ENCODE measurements around the gene PBX2. TPM values are rescaled to one million over a fixed set of nuclear protein-coding genes. Genes with fewer than 3 reads are reported as not detected.
"Not testable (repeated sequence)": the region's sequence is repeated elsewhere in the genome, so short reads cannot be mapped to it uniquely, and the experiment has no call there.

The PBX2 gene
- total RNA-seq, 1 donor from 2014 or later, result 18.1 TPM

DNA sequence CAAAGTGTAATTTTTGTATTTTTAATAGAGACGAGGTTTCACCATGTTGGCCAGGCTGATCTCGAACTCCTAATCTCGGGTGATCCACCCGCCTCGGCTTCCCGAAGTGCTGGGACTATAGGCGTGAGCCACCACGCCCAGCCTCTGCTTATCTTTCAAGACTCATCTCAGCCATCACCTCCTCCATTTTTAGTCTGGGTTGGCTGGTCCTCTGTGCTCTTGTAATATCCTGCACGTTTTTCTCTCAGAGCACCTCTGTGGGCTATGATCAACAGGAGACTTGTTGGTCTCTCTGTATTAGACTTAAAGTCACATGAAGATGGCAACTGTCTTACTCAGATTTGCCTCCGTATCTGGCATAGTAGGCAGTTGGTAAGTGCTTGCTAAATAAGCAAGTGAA, 26.3 kb upstream of the PBX2 start:
- H3K4me3 ChIP-seq, result no peak overlapping the region
- intact Hi-C loops (cut with DNase I), result no loop called here
- DNase-seq (ENCODE audit: low spot score in 2 of 2), result no peak
- no peaks in the 10 kb centered on the region for H3K4me1 ChIP-seq
- TF ChIP-seq, protein P1, sequence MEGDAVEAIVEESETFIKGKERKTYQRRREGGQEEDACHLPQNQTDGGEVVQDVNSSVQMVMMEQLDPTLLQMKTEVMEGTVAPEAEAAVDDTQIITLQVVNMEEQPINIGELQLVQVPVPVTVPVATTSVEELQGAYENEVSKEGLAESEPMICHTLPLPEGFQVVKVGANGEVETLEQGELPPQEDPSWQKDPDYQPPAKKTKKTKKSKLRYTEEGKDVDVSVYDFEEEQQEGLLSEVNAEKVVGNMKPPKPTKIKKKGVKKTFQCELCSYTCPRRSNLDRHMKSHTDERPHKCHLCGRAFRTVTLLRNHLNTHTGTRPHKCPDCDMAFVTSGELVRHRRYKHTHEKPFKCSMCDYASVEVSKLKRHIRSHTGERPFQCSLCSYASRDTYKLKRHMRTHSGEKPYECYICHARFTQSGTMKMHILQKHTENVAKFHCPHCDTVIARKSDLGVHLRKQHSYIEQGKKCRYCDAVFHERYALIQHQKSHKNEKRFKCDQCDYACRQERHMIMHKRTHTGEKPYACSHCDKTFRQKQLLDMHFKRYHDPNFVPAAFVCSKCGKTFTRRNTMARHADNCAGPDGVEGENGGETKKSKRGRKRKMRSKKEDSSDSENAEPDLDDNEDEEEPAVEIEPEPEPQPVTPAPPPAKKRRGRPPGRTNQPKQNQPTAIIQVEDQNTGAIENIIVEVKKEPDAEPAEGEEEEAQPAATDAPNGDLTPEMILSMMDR (IDR thresholded peaks at IDR 0.05), result no peak
- H3K27ac ChIP-seq, result no peak overlapping the region
- H3K27me3 ChIP-seq, result no peaks in the 10 kb centered on the region
- H3K9me3 ChIP-seq, result no peaks in the 10 kb centered on the region
- no peaks in the 10 kb centered on the region for H3K36me3 ChIP-seq

DNA sequence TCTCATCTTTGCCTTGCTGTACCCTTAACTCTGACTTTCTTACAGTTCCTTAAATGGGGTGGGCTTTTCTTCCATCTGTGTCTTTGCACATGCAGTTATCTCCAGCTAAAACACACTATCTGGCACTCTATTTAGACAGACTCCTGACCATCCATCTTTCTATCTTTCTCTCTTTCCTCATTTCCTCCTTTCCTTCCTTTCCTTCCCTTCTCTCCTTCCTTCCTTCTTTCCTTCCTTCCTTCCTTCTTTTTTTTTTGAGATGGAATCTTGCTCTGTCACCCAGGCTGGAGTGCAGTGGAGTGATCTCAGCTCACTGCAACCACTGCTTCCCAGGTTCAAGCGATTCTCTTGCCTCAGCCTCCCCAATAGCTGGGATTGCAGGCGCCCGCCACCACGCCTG, 25.6 kb upstream of the PBX2 start:
- H3K27ac ChIP-seq, result no peak overlapping the region
- no peaks in the 10 kb centered on the region for H3K36me3 ChIP-seq
- H3K4me1 ChIP-seq, result no peaks in the 10 kb centered on the region
- no peaks in the 10 kb centered on the region for H3K27me3 ChIP-seq
- intact Hi-C loops (cut with DNase I), result no loop called here
- TF ChIP-seq, protein P1 (IDR thresholded peaks at IDR 0.05), result no peak
- no peak overlapping the region for H3K4me3 ChIP-seq
- H3K9me3 ChIP-seq, result no peaks in the 10 kb centered on the region
- no peak for DNase-seq (ENCODE audit: low spot score in 2 of 2)

DNA sequence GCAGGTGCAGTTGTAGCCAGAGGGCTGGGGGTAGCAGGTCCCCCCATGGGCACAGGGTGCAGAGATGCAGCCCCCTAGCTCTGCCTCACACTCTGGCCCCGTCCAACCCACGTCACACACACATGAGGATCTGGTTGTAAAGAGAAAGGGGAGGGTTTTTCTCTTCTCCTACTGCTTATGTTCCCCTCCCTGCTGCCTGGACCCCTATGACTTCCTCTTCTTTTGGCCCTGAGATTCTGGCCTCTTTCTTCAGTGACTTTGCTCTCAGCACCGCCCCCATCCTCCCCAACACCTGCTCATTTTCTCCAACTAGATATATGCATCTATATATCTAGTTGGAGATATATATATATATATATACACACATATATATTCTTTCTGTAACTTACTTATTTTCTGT, 24.1 kb upstream of the PBX2 start:
- intact Hi-C loops (cut with DNase I), result no loop called here
- no peak overlapping the region for H3K27ac ChIP-seq
- DNase-seq (ENCODE audit: low spot score in 2 of 2), result no peak
- H3K27me3 ChIP-seq, result no peaks in the 10 kb centered on the region
- H3K4me1 ChIP-seq, result no peaks in the 10 kb centered on the region
- no peak overlapping the region for H3K4me3 ChIP-seq
- H3K9me3 ChIP-seq, result no peaks in the 10 kb centered on the region
- TF ChIP-seq, protein P1 (IDR thresholded peaks at IDR 0.05), result no peak
- no peaks in the 10 kb centered on the region for H3K36me3 ChIP-seq

DNA sequence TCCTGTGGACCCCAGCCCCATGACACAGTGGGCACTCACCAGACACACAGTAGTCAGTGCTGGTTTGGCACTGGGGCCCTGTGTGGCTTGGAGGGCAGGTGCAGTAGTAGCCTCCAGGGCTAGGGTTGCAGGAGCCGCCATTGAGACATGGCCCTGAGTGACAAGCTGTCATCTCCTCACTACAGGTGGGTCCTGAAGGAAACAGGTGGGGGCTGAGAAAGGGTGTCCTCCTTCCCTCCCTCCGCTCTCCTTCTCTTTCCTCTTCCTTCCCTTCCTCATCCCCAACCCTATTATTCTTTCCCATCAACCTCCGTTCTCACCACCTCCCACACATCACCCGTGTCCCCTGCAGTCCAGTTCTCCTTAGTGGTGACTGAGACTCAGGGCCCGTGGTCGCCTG, 23.6 kb upstream of the PBX2 start:
- intact Hi-C loops (cut with DNase I), result no loop called here
- TF ChIP-seq, protein P1 (IDR thresholded peaks at IDR 0.05), result no peak

DNA sequence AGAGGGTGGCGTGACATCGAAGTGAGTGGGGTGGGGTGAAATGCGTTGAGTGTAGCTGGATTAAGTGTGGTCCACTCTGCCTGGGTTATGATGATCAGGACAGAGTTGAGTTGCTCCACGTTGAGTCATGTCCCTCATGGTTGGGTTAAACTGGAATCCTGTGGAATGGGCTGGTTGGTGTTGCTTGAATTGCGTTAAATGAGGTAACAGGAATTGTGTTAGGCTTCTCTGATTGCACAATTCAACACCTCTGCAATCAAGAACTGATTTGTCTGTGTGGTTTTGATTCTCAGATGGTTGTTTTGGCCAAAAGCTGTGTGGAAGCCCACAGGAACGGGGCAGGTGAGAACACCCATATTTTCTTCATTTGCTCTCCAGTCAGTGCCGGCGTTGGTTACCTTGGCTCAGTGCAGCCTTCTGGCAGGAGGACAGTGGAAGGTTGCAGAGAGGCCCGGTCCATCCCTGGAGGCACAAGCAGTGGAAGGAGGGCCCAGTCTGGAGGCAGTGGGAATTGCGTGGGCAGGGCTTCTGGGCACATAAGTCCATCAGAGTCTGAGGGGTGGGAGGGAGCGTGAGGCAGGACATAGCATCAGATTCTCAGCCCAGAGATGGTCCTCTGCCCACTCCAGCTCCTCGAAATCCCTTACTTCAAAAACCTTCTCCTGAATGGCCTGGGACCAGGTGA, 22.2 kb upstream of the PBX2 start:
- Histone ChIP-seq H3K27ac (no peak overlapping the region), H3K4me1 (no peaks in the 10 kb centered on the region), H3K4me3 (no peak overlapping the region), H3K36me3 (no peaks in the 10 kb centered on the region), H3K27me3 (no peaks in the 10 kb centered on the region), H3K9me3 (no peaks in the 10 kb centered on the region)
- no peak for DNase-seq (ENCODE audit: low spot score in 2 of 2)
- intact Hi-C loops (cut with DNase I), result no loop called here
- TF ChIP-seq, protein P1 (IDR thresholded peaks at IDR 0.05), result no peak

More for the DNA sequence above, 23.6 kb upstream of the PBX2 start:
- Histone ChIP-seq H3K4me3 (no peak overlapping the region), H3K36me3 (no peaks in the 10 kb centered on the region), H3K4me1 (no peaks in the 10 kb centered on the region), H3K27ac (no peak overlapping the region), H3K9me3 (no peaks in the 10 kb centered on the region), H3K27me3 (no peaks in the 10 kb centered on the region)
- no peak for DNase-seq (ENCODE audit: low spot score in 2 of 2)

DNA sequence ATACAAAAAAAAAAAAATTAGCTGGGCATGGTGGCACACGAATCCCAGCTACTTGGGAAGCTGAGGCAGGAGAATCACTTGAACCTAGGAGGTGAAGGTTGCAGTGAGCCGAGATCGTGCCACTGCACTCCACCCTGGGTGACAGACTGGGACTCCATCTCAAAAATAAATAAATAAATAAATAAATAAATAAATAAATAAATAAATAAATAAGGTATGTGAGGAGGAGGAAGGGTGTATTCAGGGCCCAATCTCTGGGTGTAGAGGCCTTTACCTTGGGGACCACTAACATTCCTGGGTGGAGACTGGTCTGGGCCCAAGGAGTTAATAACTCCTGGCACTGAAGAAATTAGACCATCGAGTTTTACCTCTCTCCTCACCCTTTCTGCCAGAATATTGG, 21.4 kb upstream of the PBX2 start:
- intact Hi-C loops (cut with DNase I); H3K27ac ChIP-seq; DNase-seq (ENCODE audit: low spot score in 2 of 2); H3K36me3 ChIP-seq; H3K4me3 ChIP-seq; H3K4me1 ChIP-seq; H3K9me3 ChIP-seq; H3K27me3 ChIP-seq: not testable (repeated sequence)

Measured in ascending aorta (tissue), 2 donors.